Activated CD8-positive, alpha-beta T cell treated with anti-CD3 and anti-CD28 coated beads for 36 hours (primary cell): ENCODE measurements around the gene ITGB6. TPM values are rescaled to one million over a fixed set of nuclear protein-coding genes. Genes with fewer than 3 reads are reported as not detected.
A peak's percentile ranks its signal among the peaks of the same experiment; 100 is the strongest.
"Not testable (repeated sequence)": the region's sequence is repeated elsewhere in the genome, so short reads cannot be mapped to it uniquely, and the experiment has no call there.

Experiments used
- ATAC-seq: fragments of 200-7000 bp; cut with Tn5 transposase; one replicate; pipeline ENCODE4 v1.10.0; 2021; ENCODE audit warnings: mild to moderate bottlenecking, moderate library complexity
- CTCF ChIA-PET: fragments of 350-600 bp; sonication (Branson Sonifier 250); formaldehyde crosslinking; loops from one replicate; lab custom pipeline; 2021; ENCODE audit warnings: antibody characterized with exemption; lab: Charles Lee
- POLR2A ChIA-PET: fragments of 350-600 bp; sonication (Branson Sonifier 250); formaldehyde crosslinking; loops from one replicate; lab custom pipeline; 2021; ENCODE audit warnings: antibody characterized with exemption; lab: Charles Lee
- DNase-seq: peaks from one replicate; pipeline ENCODE4 v3.0.0-alpha.2; 2020
- H3K27ac Mint-ChIP-seq: one replicate; pipeline ENCODE4 v1.8.0; 2021; ENCODE audit warnings: mild to moderate bottlenecking, mixed read lengths
- H3K27me3 Mint-ChIP-seq: one replicate; pipeline ENCODE4 v1.8.0; 2021; ENCODE audit warnings: mixed read lengths
- H3K36me3 Mint-ChIP-seq: one replicate; pipeline ENCODE4 v1.8.0; 2021; ENCODE audit warnings: low read depth, mixed read lengths
- H3K4me1 Mint-ChIP-seq: one replicate; pipeline ENCODE4 v1.8.0; 2021; ENCODE audit warnings: low read depth, mixed read lengths
- H3K4me3 Mint-ChIP-seq: one replicate; pipeline ENCODE4 v1.8.0; 2021; ENCODE audit warnings: mild to moderate bottlenecking, moderate library complexity, mixed read lengths
- H3K9me3 Mint-ChIP-seq: one replicate; pipeline ENCODE4 v1.8.0; 2021; ENCODE audit warnings: mixed read lengths
- CTCF ChIP-seq: fragments of 200-600 bp; IDR thresholded peaks from one replicate; pipeline ENCODE4 v1.8.0; 2022; ENCODE audit warnings: antibody characterized with exemption, mild to moderate bottlenecking
- intact Hi-C: fragments of 100-400 bp; cut with micrococcal nuclease; formaldehyde crosslinking; loops from one replicate; pipeline ENCODE4 v1.10.0; 2022
- total RNA-seq, 2 experiments: library from RNA; stranded (reverse); gene quantifications; one replicate each; pipeline ENCODE4 v1.2.3, GENCODE V29; 2021

ITGB6 gene
- total RNA-seq, 2 experiments from 2014 or later = not detected

- Mint-ChIP-seq H3K4me1 (peaks cover 2% of the 10 kb centered on the region), H3K4me3 (no peak overlapping the region), H3K27ac (no peak overlapping the region), H3K27me3 (peaks cover 2% of the 10 kb centered on the region), H3K9me3 (no peaks in the 10 kb centered on the region), H3K36me3 (no peaks in the 10 kb centered on the region)
- POLR2A ChIA-PET = no interaction called here
- CTCF ChIA-PET = no interaction called here
- ATAC-seq = no peak
- TF ChIP-seq CTCF = no peak
- no peak for DNase-seq
- intact Hi-C loops = no loop called here
These were observed 849 bp upstream of the ITGB6 start for GRCh38 chr2:160200921-160201320.

GRCh38 chr2:160199053-160199452 is 1.0 kb downstream of the ITGB6 start:
- no peak for ATAC-seq
- H3K27ac Mint-ChIP-seq = no peak overlapping the region
- ChIA-PET POLR2A (no interaction called here), CTCF (no interaction called here)
- peaks cover 2% of the 10 kb centered on the region for H3K27me3 Mint-ChIP-seq
- no peaks in the 10 kb centered on the region for H3K36me3 Mint-ChIP-seq
- intact Hi-C loops = no loop called here
- TF ChIP-seq CTCF = no peak
- no peak for DNase-seq
- peaks cover 5% of the 10 kb centered on the region for H3K4me1 Mint-ChIP-seq
- no peak overlapping the region for H3K4me3 Mint-ChIP-seq
- no peaks in the 10 kb centered on the region for H3K9me3 Mint-ChIP-seq

- CTCF ChIA-PET = no interaction called here
These were observed 2.5 kb downstream of the ITGB6 start for GRCh38 chr2:160197587-160197986.

DNA sequence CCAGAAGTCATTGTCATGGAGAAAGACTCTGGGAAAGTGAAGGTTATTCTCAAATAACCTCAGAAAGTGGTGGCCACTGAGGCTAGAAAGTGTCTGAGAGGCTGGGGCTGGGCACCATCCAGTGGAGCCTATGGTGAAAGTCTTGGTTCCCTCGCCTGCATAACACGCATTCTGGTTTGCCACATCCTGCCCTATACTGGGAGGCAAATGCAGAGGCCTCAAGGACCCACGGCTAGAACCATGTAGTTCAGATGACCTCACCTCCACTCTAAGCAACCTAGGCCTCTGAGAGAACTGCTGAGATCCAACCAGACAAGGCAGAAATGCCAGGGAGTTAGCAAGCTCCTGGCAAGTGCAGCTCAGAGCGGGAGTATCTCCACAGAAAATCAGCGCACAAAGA is 5.1 kb downstream of the ITGB6 start:
- ATAC-seq (peak; percentile 72), DNase-seq (peak; percentile 37)
- no peak for TF ChIP-seq CTCF

More at GRCh38 chr2:160197587-160197986, 2.5 kb downstream of the ITGB6 start:
- Mint-ChIP-seq H3K9me3 (no peaks in the 10 kb centered on the region), H3K36me3 (no peaks in the 10 kb centered on the region), H3K27me3 (peaks cover 2% of the 10 kb centered on the region), H3K4me3 (no peak overlapping the region), H3K27ac (no peak overlapping the region), H3K4me1 (peaks cover 7% of the 10 kb centered on the region)
- ATAC-seq = no peak
- POLR2A ChIA-PET = interaction anchor here (0.7 kb wide), 1 partner anchor 1004 kb away, joined by 4 read pairs; no protein-coding TSS in a partner anchor
- intact Hi-C loops = no loop called here
- TF ChIP-seq CTCF = no peak
- DNase-seq = no peak

DNA sequence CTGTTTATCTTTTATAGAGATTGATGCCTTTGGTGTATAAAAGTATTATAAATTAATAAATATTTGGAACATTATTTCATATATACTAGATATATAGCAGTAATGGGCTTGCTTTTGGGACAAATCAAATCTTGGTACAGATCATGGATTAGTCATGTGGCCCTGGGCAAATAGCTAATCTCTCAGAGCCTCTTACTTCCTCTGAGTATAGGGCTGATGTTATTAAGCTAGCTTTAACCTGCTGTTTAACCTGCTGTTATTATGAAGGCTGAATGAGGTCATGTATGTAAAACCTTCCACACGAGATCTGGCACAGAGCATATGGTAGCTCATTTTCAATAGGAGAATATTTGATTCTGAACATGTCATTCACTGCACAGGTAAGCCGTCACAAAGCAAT is 5.7 kb downstream of the ITGB6 start:
- no peak overlapping the region for H3K4me3 Mint-ChIP-seq
- no peaks in the 10 kb centered on the region for H3K36me3 Mint-ChIP-seq
- no peaks in the 10 kb centered on the region for H3K9me3 Mint-ChIP-seq
- peaks cover 3% of the 10 kb centered on the region for H3K27me3 Mint-ChIP-seq
- CTCF ChIA-PET = interaction anchor here (1.7 to 2.3 kb wide), 2 partner anchors 16 to 84 kb away, joined by 4 to 12 read pairs; no protein-coding TSS in a partner anchor
- TF ChIP-seq CTCF = no peak
- intact Hi-C loops = no loop called here
- peaks cover 7% of the 10 kb centered on the region for H3K4me1 Mint-ChIP-seq
- POLR2A ChIA-PET = no interaction called here
- DNase-seq = no peak
- H3K27ac Mint-ChIP-seq = no peak overlapping the region
- ATAC-seq = no peak

More for the DNA sequence above, 5.1 kb downstream of the ITGB6 start:
- intact Hi-C loops = no loop called here
- POLR2A ChIA-PET = no interaction called here
- peaks cover 3% of the 10 kb centered on the region for H3K27me3 Mint-ChIP-seq
- no peak overlapping the region for H3K4me3 Mint-ChIP-seq
- H3K36me3 Mint-ChIP-seq = no peaks in the 10 kb centered on the region
- CTCF ChIA-PET = interaction anchor here (1.7 to 2.3 kb wide), 2 partner anchors 15 to 85 kb away, joined by 4 to 12 read pairs; no protein-coding TSS in a partner anchor
- no peak overlapping the region for H3K27ac Mint-ChIP-seq
- no peaks in the 10 kb centered on the region for H3K9me3 Mint-ChIP-seq
- peaks cover 7% of the 10 kb centered on the region for H3K4me1 Mint-ChIP-seq

DNA sequence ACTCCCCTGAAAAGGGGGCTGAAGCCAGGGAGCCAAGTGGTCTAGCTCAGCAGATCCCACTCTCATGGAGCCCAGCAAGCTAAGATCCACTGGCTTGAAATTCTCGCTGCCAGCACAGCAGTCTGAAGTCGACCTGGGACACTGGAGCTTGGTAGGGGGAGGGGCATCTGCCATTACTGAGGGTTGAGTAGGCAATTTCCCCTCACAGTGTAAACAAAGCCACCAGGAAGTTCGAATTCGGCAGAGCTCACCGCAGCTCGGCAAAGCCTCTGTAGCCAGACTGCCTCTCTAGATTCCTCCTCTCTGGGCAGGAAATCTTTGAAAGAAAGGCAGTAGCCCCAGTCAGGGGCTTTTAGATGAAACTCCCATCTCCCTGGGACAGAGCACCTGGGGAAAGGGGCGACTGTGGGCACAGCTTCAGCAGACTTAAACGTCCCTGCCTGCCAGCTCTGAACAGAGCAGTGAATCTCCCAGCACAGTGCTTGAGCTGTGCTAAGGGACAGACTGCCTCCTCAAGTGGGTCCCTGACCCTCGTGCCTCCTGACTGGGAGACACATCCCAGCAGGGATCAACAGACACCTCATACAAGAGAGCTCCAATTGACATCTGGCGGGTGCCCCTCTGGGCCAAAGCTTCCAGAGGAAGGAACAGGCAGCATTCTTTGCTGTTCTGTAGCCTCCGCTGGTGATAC is 18.8 kb downstream of the ITGB6 start:
- H3K4me3 Mint-ChIP-seq, H3K9me3 Mint-ChIP-seq, intact Hi-C loops, POLR2A ChIA-PET, H3K27me3 Mint-ChIP-seq, H3K36me3 Mint-ChIP-seq, ATAC-seq, H3K4me1 Mint-ChIP-seq: not testable (repeated sequence)
- peak; percentile 39 for DNase-seq
- peak overlapping the region; percentile 16 for H3K27ac Mint-ChIP-seq
- CTCF ChIA-PET = interaction anchor here (1.1 to 1.8 kb wide), 3 partner anchors 12 to 51 kb away, joined by 3 to 5 read pairs (median 4); no protein-coding TSS in a partner anchor

DNA sequence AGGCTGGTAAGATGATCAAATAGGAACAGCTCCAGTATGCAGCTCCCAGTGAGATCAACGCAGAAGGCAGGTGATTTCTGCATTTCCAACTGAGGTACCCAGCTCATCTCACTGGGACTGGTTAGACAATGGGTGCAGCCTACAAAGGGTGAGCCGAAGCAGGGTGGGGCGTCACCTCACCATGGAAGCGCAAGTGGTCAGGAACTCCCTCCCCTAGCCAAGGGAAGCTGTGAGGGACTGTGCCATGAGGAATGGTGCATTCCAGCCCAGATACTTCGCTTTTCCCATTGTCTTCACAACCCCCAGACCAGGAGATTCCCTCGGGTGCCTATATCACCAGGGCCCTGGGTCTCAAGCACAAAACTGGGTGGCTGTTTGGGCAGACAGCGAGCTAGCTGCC is 19.4 kb downstream of the ITGB6 start:
- H3K27me3 Mint-ChIP-seq, H3K27ac Mint-ChIP-seq, H3K9me3 Mint-ChIP-seq, H3K4me3 Mint-ChIP-seq, H3K4me1 Mint-ChIP-seq, H3K36me3 Mint-ChIP-seq, intact Hi-C loops, ATAC-seq, DNase-seq, POLR2A ChIA-PET: not testable (repeated sequence)
- CTCF ChIA-PET = interaction anchor here (1.1 to 1.8 kb wide), 3 partner anchors 12 to 52 kb away, joined by 3 to 5 read pairs (median 4); no protein-coding TSS in a partner anchor
